Activated naive CD8-positive, alpha-beta T cell treated with anti-CD3 and anti-CD28 coated beads, Interleukin-2, amount 50 U/mL, for 16 hours (primary cell): ENCODE results near the gene GPR156.
"Not testable (repeated sequence)": the region's sequence is repeated elsewhere in the genome, so short reads cannot be mapped to it uniquely, and the experiment has no call there.

ENCODE experiments used
- DNase-seq: peaks from one replicate; pipeline ENCODE4 v3.0.0-alpha.2; 2020; ENCODE audit warnings: low read depth, low spot score

The GPR156 gene

GRCh38 chr3:120274739-120275167 lies 10.3 kb downstream of the GPR156 start:
- no peak for DNase-seq

- no peak for DNase-seq
Observed at GRCh38 chr3:120272286-120272685, 12.7 kb downstream of the GPR156 start.

GRCh38 chr3:120265989-120266388 lies 19.0 kb downstream of the GPR156 start:
- DNase-seq: no peak

GRCh38 chr3:120264963-120265362 lies 20.1 kb downstream of the GPR156 start:
- no peak for DNase-seq

- DNase-seq: no peak
Observed at GRCh38 chr3:120263792-120264191, 21.2 kb downstream of the GPR156 start.

- no peak for DNase-seq
Observed at GRCh38 chr3:120258009-120258408, 27.0 kb downstream of the GPR156 start.

- DNase-seq: no peak
Observed at GRCh38 chr3:120245386-120245785, 39.6 kb downstream of the GPR156 start.

- no peak for DNase-seq
Observed at GRCh38 chr3:120244834-120245225, 40.2 kb downstream of the GPR156 start.

GRCh38 chr3:120239644-120240043 lies 45.4 kb downstream of the GPR156 start:
- DNase-seq: no peak

GRCh38 chr3:120227710-120228347 lies 57.2 kb downstream of the GPR156 start:
- DNase-seq: no peak

- DNase-seq: no peak
Observed at GRCh38 chr3:120224237-120224636, 60.8 kb downstream of the GPR156 start.

- no peak for DNase-seq
Observed at GRCh38 chr3:120218981-120219380, 66.0 kb downstream of the GPR156 start.

- DNase-seq: not testable (repeated sequence)
Observed at GRCh38 chr3:120216633-120217032, 68.4 kb downstream of the GPR156 start.

GRCh38 chr3:120214176-120214575 lies 70.8 kb downstream of the GPR156 start:
- DNase-seq: no peak

GRCh38 chr3:120212505-120212904 lies 72.5 kb downstream of the GPR156 start:
- no peak for DNase-seq

- no peak for DNase-seq
Observed at GRCh38 chr3:120209425-120209824, 75.6 kb downstream of the GPR156 start.

GRCh38 chr3:120204338-120204737 lies 80.7 kb downstream of the GPR156 start:
- DNase-seq: no peak

GRCh38 chr3:120203621-120204020 lies 81.4 kb downstream of the GPR156 start:
- no peak for DNase-seq

GRCh38 chr3:120203016-120203415 lies 82.0 kb downstream of the GPR156 start:
- no peak for DNase-seq

GRCh38 chr3:120202363-120202762 lies 82.7 kb downstream of the GPR156 start:
- no peak for DNase-seq

GRCh38 chr3:120200493-120201235 lies 84.4 kb downstream of the GPR156 start:
- DNase-seq: no peak

GRCh38 chr3:120198305-120198878 lies 86.6 kb downstream of the GPR156 start:
- no peak for DNase-seq

GRCh38 chr3:120196812-120197211 lies 88.2 kb downstream of the GPR156 start:
- DNase-seq: no peak
